Bronchial epithelial cell (primary cell): Measurements from ENCODE around the gene ITGB1. TPM values are rescaled to one million over a fixed set of nuclear protein-coding genes. Genes with fewer than 3 reads are reported as not detected.

ENCODE experiments used
- DNase-seq: peaks from one replicate; pipeline ENCODE4 v3.0.0-alpha.2; 2010; ENCODE audit warnings: low read depth
- FAIRE-seq: peaks from 2 replicates; lab custom pipeline; 2011; peaks lifted over from hg19 to GRCh38; lab: Jason Lieb, UNC
- H3K27me3 ChIP-seq: 2 replicates; pipeline ENCODE4 v1.5.1; 2011; ENCODE audit warnings: low read length; ENCODE audit not compliant: control insufficient read depth, insufficient read depth
- H3K36me3 ChIP-seq: 2 replicates; pipeline ENCODE4 v1.5.1; 2011; ENCODE audit warnings: low read length; ENCODE audit not compliant: control insufficient read depth, insufficient read depth
- H3K4me3 ChIP-seq: 2 replicates; pipeline ENCODE4 v1.5.1; 2011; ENCODE audit warnings: mild to moderate bottlenecking, low read depth, low read length, control low read depth
- total RNA-seq: library from RNA; depleted of rRNA; stranded (reverse); fragments of >200 nt; gene quantifications from 2 replicates; pipeline ENCODE4 v1.2.1, GENCODE V29; 2014
- TF ChIP-seq, protein P1 (sequence below): IDR thresholded peaks from 2 replicates; pipeline ENCODE4 v1.5.1; 2011; ENCODE audit warnings: mild to moderate bottlenecking, moderate library complexity, low read length, control low read depth, inconsistent platforms; ENCODE audit not compliant: insufficient read depth, severe bottlenecking

Gene ITGB1
- total RNA-seq, 1 donor from 2014 or later, result 1,469 TPM

DNA sequence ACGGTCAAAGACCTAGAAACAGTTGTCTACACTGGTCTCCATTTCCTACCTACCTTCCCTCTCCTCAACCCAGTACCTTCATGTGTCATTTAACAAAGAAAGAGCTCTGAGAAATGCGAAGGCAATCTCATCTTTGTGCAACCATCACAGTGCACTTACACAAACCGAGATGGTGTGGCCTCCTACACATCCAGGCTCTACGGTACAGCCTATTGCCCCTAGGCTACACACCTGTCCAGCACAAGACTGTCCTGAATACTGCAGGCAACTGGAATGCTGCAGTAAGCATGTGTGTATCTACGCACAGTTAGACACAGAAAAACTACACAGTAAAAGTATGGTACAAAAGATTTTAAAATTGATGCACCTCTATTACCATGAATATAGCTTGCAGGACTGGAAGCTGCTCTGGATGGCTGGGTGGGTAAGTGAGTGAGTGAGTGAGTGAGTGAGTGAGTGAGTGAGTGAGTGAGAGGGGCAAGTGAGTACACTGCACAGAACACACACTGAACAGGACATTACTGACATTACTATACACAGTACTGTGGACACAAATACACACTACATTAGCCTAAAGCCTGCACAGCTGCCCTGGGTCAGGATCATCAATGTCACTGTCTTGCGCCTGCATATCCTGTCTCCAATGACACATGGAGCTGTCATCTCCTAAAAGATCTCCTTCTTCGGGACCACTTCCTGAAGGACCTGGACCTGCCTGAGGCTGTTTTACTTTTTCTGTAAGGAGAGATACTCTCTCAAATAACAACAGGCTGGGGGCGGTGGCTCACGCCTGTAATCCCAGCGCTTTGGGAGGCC, 18.5 kb downstream of the ITGB1 start:
- Histone ChIP-seq H3K4me3 (no peak overlapping the region), H3K36me3 (peaks cover 5% of the 10 kb centered on the region), H3K27me3 (no peaks in the 10 kb centered on the region)
- FAIRE-seq (no peak), DNase-seq (peak; percentile 36)
- TF ChIP-seq, protein P1, sequence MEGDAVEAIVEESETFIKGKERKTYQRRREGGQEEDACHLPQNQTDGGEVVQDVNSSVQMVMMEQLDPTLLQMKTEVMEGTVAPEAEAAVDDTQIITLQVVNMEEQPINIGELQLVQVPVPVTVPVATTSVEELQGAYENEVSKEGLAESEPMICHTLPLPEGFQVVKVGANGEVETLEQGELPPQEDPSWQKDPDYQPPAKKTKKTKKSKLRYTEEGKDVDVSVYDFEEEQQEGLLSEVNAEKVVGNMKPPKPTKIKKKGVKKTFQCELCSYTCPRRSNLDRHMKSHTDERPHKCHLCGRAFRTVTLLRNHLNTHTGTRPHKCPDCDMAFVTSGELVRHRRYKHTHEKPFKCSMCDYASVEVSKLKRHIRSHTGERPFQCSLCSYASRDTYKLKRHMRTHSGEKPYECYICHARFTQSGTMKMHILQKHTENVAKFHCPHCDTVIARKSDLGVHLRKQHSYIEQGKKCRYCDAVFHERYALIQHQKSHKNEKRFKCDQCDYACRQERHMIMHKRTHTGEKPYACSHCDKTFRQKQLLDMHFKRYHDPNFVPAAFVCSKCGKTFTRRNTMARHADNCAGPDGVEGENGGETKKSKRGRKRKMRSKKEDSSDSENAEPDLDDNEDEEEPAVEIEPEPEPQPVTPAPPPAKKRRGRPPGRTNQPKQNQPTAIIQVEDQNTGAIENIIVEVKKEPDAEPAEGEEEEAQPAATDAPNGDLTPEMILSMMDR, result no peak

DNA sequence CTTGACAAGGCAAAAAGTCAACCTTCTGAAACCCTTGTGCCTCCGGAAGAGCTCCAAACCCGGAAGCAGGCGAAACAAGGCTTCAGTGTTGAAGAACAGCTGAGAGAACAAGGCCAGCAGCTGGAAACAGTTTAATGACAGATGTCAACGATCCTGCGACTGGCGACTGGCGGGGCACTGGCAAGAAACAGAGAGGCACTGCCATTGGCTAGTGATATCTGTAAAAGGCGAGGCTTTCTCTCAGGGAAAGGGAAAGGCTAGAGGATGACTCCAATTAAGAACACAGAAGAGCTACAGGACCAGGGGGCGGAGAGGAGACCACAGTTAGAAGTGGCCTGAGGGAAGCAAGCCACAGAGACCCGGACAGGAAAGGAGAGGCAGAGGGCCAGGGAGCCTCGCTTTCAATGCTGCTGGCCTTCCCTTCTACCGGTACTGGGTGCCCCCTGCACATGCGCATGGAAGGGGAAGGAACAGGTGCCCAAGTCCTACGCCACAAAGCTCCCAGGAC, 19.4 kb downstream of the ITGB1 start:
- peaks cover 5% of the 10 kb centered on the region for H3K36me3 ChIP-seq
- FAIRE-seq (no peak), DNase-seq (no peak)
- no peak overlapping the region for H3K4me3 ChIP-seq
- TF ChIP-seq, protein P1, result no peak
- no peaks in the 10 kb centered on the region for H3K27me3 ChIP-seq

DNA sequence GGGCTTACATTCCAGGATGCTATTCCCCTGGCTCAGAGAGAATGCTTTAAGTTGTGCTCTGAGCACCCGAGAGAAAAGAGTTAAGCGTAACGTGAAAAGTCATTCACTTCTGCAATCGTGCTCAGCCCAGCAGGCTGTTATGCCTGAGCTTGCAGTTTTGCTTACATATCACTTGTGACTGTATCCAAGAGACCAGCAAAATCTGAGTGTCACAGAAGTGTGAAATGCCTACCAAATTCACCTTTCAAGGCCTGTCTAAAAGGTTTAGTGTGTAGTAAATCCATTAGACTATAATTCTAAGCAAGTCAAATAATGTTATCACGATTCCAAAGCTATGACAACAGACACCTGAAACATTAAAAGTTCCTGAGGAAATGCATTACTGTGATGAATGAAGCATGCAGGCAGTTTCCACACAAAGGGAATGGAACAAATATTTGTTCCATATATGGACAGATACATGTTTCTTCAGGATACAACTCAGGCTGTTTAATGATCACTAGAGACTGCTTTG, 20.1 kb downstream of the ITGB1 start:
- Histone ChIP-seq H3K36me3 (peaks cover 5% of the 10 kb centered on the region), H3K4me3 (no peak overlapping the region), H3K27me3 (no peaks in the 10 kb centered on the region)
- TF ChIP-seq, protein P1, result no peak
- peak; percentile 62 for DNase-seq
- no peak for FAIRE-seq

DNA sequence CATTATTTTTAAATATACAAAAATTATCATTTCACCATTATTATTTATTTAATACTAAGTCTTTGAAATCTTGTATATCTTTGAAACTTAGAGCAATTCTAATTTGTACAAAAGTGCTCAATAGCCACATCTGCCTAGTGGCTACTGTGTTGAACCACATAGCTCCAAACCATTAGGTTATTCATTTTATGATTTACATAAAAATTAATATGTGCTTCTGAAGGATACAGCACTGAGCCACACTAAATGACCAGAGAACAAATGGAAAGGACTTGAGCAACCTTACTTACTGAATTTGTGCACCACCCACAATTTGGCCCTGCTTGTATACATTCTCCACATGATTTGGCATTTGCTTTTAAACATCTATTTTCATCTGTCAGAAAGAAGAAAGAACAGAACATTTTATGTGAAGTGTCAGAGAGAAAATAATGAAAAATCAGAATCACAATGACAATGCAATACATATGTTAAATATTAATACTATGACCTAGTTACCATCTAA, 25.8 kb downstream of the ITGB1 start:
- no peaks in the 10 kb centered on the region for H3K27me3 ChIP-seq
- TF ChIP-seq, protein P1, result no peak
- H3K4me3 ChIP-seq, result no peak overlapping the region
- DNase-seq (no peak), FAIRE-seq (no peak)
- H3K36me3 ChIP-seq, result peaks cover 4% of the 10 kb centered on the region

DNA sequence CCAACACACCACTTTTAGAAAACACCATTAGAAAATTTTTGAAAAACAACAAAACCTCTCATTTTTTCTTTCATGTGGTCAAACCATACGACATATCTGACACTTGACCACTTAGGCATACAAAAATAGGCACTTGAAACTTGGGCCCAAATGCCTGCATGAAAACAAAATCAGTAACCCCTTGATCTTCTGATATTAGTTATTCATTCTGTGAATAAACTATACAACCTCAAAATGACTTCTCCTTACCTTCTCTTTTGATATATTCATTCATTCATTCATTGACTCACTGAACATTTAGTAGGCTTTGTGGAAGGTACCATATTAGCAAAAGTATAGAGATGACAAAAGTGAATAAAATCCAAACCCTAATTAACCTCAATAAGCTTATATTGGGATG, 26.4 kb downstream of the ITGB1 start:
- TF ChIP-seq, protein P1, result no peak
- FAIRE-seq (no peak), DNase-seq (no peak)
- H3K4me3 ChIP-seq, result no peak overlapping the region
- peaks cover 4% of the 10 kb centered on the region for H3K36me3 ChIP-seq
- no peaks in the 10 kb centered on the region for H3K27me3 ChIP-seq
